Measurements from ENCODE around the gene IRF2. TPM values are rescaled to one million over a fixed set of nuclear protein-coding genes. Genes with fewer than 3 reads are reported as not detected.

Gene IRF2
- polyA plus RNA-seq, 1 donor (not counting 4 experiments of a cell fraction or from before 2014, with no cell fraction given): 23.8 TPM

- H2AFZ ChIP-seq (ENCODE audit: control insufficient read depth, low read length): no peak overlapping the region
These were observed 12.5 kb downstream of the IRF2 start for GRCh38 chr4:184461711-184462441.

DNA sequence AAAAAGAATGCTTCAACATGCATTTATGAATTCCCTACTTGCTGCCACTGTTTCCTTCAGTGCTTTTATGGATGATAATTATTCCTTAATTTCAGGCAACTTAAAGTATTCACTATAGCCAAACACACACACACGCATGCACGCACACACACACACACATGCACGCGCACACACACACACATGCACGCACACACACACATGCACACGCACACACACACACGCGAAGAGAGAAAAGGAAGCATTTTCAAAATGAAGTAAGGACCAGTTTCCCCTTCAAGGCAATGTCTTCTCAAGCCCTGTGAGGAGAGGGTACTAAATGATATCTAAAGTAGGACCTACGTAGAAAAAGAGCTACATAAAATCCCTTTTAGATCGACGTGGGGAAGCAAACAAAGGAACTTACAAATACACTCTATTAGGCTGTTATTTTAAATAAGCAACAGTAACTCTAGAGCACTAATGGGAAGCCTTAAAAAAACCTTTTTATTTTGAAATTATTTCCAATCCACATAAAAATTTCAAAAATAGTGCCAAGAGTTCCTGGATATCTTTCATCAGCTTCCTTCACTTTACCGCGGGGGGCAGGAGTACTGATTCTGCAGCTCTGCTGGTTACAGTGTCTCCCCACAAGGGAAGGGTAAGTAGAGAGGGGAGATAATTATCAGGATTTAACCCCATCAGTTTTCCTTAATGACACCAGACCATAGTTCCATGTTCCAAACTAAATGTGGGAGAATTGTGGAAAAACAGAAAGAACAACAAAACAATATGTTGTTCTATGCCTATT, 13.7 kb downstream of the IRF2 start:
- H3K4me2 ChIP-seq (ENCODE audit: control insufficient read depth, extremely low read depth, insufficient read depth, low read depth, low read length): no peak overlapping the region
- H3K27ac ChIP-seq (ENCODE audit: control insufficient read depth, insufficient read depth, low read length): no peak overlapping the region
- H2AFZ ChIP-seq (ENCODE audit: control insufficient read depth, low read length): no peak overlapping the region
- H3K36me3 ChIP-seq (ENCODE audit: control insufficient read depth in 2 of 2, extremely low read depth in 1 of 2, insufficient read depth in 2 of 2, low read length in 2 of 2): no peaks in the 10 kb centered on the region
- H3K9me1 ChIP-seq (ENCODE audit: control insufficient read depth, extremely low read depth, insufficient read depth, low read length): no peaks in the 10 kb centered on the region
- no peak for DNase-seq (ENCODE audit: low read depth, low spot score)
- no peak overlapping the region for H3K4me3 ChIP-seq (ENCODE audit: control insufficient read depth in 2 of 3, extremely low read depth in 1 of 3, insufficient read depth in 2 of 3, low read depth in 1 of 3, low read length in 3 of 3)
- TF ChIP-seq EZH2 (IDR thresholded peaks at IDR 0.05; ENCODE audit: low read length): no peak
- H4K20me1 ChIP-seq (ENCODE audit: control insufficient read depth, extremely low read depth, insufficient read depth, low read length): no peaks in the 10 kb centered on the region
- H3K27me3 ChIP-seq (ENCODE audit: control insufficient read depth, extremely low read depth, insufficient read depth, low read length): no peaks in the 10 kb centered on the region
- FAIRE-seq: no peak
- H3K79me2 ChIP-seq (ENCODE audit: control insufficient read depth, insufficient read depth, low read length): peaks cover 45% of the 10 kb centered on the region
- dilution Hi-C loops (cut with MboI; ENCODE audit: extremely low pct_ligation_motif_present, low sequenced_read_pairs): no loop called here
- H3K9ac ChIP-seq (ENCODE audit: control insufficient read depth, extremely low read depth, insufficient read depth, low read length): no peak overlapping the region
- H3K9me3 ChIP-seq (ENCODE audit: control insufficient read depth, low read depth, low read length): no peaks in the 10 kb centered on the region
- H3K4me1 ChIP-seq (ENCODE audit: control insufficient read depth, extremely low read depth, insufficient read depth, low read length): peaks cover 10% of the 10 kb centered on the region

More at GRCh38 chr4:184461711-184462441, 12.5 kb downstream of the IRF2 start:
- Histone ChIP-seq H4K20me1 (ENCODE audit: control insufficient read depth, extremely low read depth, insufficient read depth, low read length) (no peaks in the 10 kb centered on the region), H3K4me2 (ENCODE audit: control insufficient read depth, extremely low read depth, insufficient read depth, low read depth, low read length) (no peak overlapping the region), H3K4me1 (ENCODE audit: control insufficient read depth, extremely low read depth, insufficient read depth, low read length) (peaks cover 10% of the 10 kb centered on the region), H3K27ac (ENCODE audit: control insufficient read depth, insufficient read depth, low read length) (no peak overlapping the region), H3K9me1 (ENCODE audit: control insufficient read depth, extremely low read depth, insufficient read depth, low read length) (peaks cover 3% of the 10 kb centered on the region), H3K27me3 (ENCODE audit: control insufficient read depth, extremely low read depth, insufficient read depth, low read length) (no peaks in the 10 kb centered on the region), H3K9me3 (ENCODE audit: control insufficient read depth, low read depth, low read length) (no peaks in the 10 kb centered on the region), H3K79me2 (ENCODE audit: control insufficient read depth, insufficient read depth, low read length) (peaks cover 39% of the 10 kb centered on the region), H3K36me3 (ENCODE audit: control insufficient read depth in 2 of 2, extremely low read depth in 1 of 2, insufficient read depth in 2 of 2, low read length in 2 of 2) (no peaks in the 10 kb centered on the region), H3K4me3 (ENCODE audit: control insufficient read depth in 2 of 3, extremely low read depth in 1 of 3, insufficient read depth in 2 of 3, low read depth in 1 of 3, low read length in 3 of 3) (no peak overlapping the region), H3K9ac (ENCODE audit: control insufficient read depth, extremely low read depth, insufficient read depth, low read length) (no peak overlapping the region)
- dilution Hi-C loops (cut with MboI; ENCODE audit: extremely low pct_ligation_motif_present, low sequenced_read_pairs): no loop called here
- TF ChIP-seq EZH2 (IDR thresholded peaks at IDR 0.05; ENCODE audit: low read length): no peak
- no peak for TF ChIP-seq CTCF (optimal IDR thresholded peaks at IDR 0.05 in 1 of 3, IDR thresholded peaks at IDR 0.05 in 1 of 3, conservative IDR thresholded peaks at IDR 0.05 in 1 of 3; ENCODE audit: extremely low read depth in 1 of 3, insufficient read depth in 2 of 3, low read length in 3 of 3)
- DNase-seq (ENCODE audit: low read depth, low spot score) (no peak), FAIRE-seq (no peak)
